Esophagus muscularis mucosa (tissue), 4 donors: ENCODE results near the gene PIP4K2A. TPM values are rescaled to one million over a fixed set of nuclear protein-coding genes. Genes with fewer than 3 reads are reported as not detected.
"Not testable (repeated sequence)": the region's sequence is repeated elsewhere in the genome, so short reads cannot be mapped to it uniquely, and the experiment has no call there.

Experiments
- DNase-seq: peaks from one replicate; pipeline ENCODE4 v3.0.0-alpha.2; 2017; ENCODE audit errors: extremely low spot score
- H3K27ac ChIP-seq, 4 donors: fragments of 200-600 bp; sonication (generic); replicated peaks in 1 of 4; 1 replicate in 3 of 4; 2 replicates in 1 of 4; pipeline ENCODE4 v1.5.1; 2016 to 2019; ENCODE audit warnings: mild to moderate bottlenecking in 1 of 4
- H3K27me3 ChIP-seq, 4 donors: fragments of 200-600 bp; sonication (generic); one replicate each; pipeline versions ENCODE4 v1.5.1 to v1.6.0; 2016 to 2019
- H3K36me3 ChIP-seq, 4 donors: fragments of 200-600 bp; sonication (generic); one replicate each; pipeline ENCODE4 v1.5.1; 2016 to 2019
- H3K4me1 ChIP-seq, 4 donors: fragments of 200-600 bp; sonication (generic); one replicate each; pipeline ENCODE4 v1.5.1; 2016 to 2019
- H3K4me3 ChIP-seq, 4 donors: fragments of 200-600 bp; sonication (generic); 1 replicate in 2 of 4; 2 replicates in 2 of 4; pipeline ENCODE4 v1.5.1; 2016 to 2019; ENCODE audit warnings: mild to moderate bottlenecking in 4 of 4, moderate library complexity in 1 of 4
- H3K9me3 ChIP-seq, 4 donors: fragments of 200-600 bp; sonication (generic); 1 replicate in 3 of 4; 2 replicates in 1 of 4; pipeline ENCODE4 v1.5.1; 2016 to 2019
- CTCF ChIP-seq, 3 experiments: fragments of 200-600 bp in 2 of 3; fragments of 450-650 bp in 1 of 3; sonication (generic) in 2 of 3; IDR thresholded peaks; one replicate each; pipeline ENCODE4 v1.5.1; 2017 to 2019; ENCODE audit warnings: antibody characterized with exemption in 3 of 3, mild to moderate bottlenecking in 2 of 3, moderate library complexity in 1 of 3
- EP300 ChIP-seq: sonication (generic); formaldehyde crosslinking; IDR thresholded peaks from one replicate; pipeline ENCODE4 v1.6.1; 2017; ENCODE audit warnings: antibody characterized with exemption
- POLR2A ChIP-seq: fragments of 450-650 bp; IDR thresholded peaks from one replicate; pipeline ENCODE4 v1.6.1; 2017; ENCODE audit warnings: antibody characterized with exemption, moderate library complexity, mild to moderate bottlenecking, low read depth
- POLR2AphosphoS5 ChIP-seq, 2 donors: sonication (generic); formaldehyde crosslinking; IDR thresholded peaks; one replicate each; pipeline ENCODE4 v1.6.1; 2017; ENCODE audit warnings: antibody characterized with exemption in 2 of 2
- WGBS: methylation state at CpG from one replicate; pipeline ENCODE4 v1.1.5; 2018; 5-methylcytosine and 5-hydroxymethylcytosine counted together
- intact Hi-C: fragments of 100-400 bp; cut with DNase I; formaldehyde crosslinking; loops from one replicate; pipeline ENCODE4 v1.15.1; 2023
- total RNA-seq, 4 donors: library from RNA; depleted of rRNA; stranded (reverse); fragments of >200 nt; gene quantifications; one replicate each; pipeline versions ENCODE4 v1.1.0 to v1.2.1, GENCODE V29; 2016

Gene PIP4K2A
- total RNA-seq, 4 donors from 2014 or later, result 26.2 to 34.3 (median 32.5) TPM

GRCh38 chr10:22698941-22699440, 15.4 kb downstream of the PIP4K2A start:
- no peaks in the 10 kb centered on the region for H3K36me3 ChIP-seq
- H3K4me1 ChIP-seq, result peaks cover 13 to 72% (median 71%) of the 10 kb centered on the region in 4 donors
- H3K27me3 ChIP-seq, result no peaks in the 10 kb centered on the region
- intact Hi-C loops, result no loop called here
- WGBS, result 75% methylated on average over 3 of the region's 3 CpGs
- DNase-seq, result no peak
- no peaks in the 10 kb centered on the region for H3K9me3 ChIP-seq
- H3K4me3 ChIP-seq, result no peak overlapping the region
- TF ChIP-seq CTCF (IDR thresholded peaks at IDR 0.05) (no peak), POLR2AphosphoS5 (IDR thresholded peaks at IDR 0.05) (no peak), POLR2A (no peak)
- no peak overlapping the region for H3K27ac ChIP-seq

- Histone ChIP-seq H3K4me3 (no peak overlapping the region), H3K36me3 (no peaks in the 10 kb centered on the region), H3K27ac (no peak overlapping the region), H3K9me3 (no peaks in the 10 kb centered on the region), H3K27me3 (no peaks in the 10 kb centered on the region), H3K4me1 (peaks cover 13 to 64% (median 61%) of the 10 kb centered on the region in 4 donors)
- intact Hi-C loops, result no loop called here
- TF ChIP-seq POLR2AphosphoS5 (IDR thresholded peaks at IDR 0.05) (no peak), EP300 (no peak), POLR2A (no peak), CTCF (IDR thresholded peaks at IDR 0.05) (no peak)
- 92% methylated on average over 10 of the region's 10 CpGs for WGBS
- no peak for DNase-seq
Measured at GRCh38 chr10:22697800-22698199, 16.6 kb downstream of the PIP4K2A start.

- TF ChIP-seq POLR2A, result no peak
- no peak for TF ChIP-seq POLR2AphosphoS5 (IDR thresholded peaks at IDR 0.05)
- Histone ChIP-seq H3K27me3 (no peaks in the 10 kb centered on the region), H3K36me3 (no peaks in the 10 kb centered on the region), H3K4me1 (peaks cover 13 to 57% (median 54%) of the 10 kb centered on the region in 4 donors), H3K4me3 (no peak overlapping the region), H3K9me3 (no peaks in the 10 kb centered on the region), H3K27ac (no peak overlapping the region)
- no peak for DNase-seq
- intact Hi-C loops, result no loop called here
- 68% methylated on average over 4 of the region's 4 CpGs for WGBS
Measured at GRCh38 chr10:22697101-22697500, 17.3 kb downstream of the PIP4K2A start.

GRCh38 chr10:22693860-22694259, 20.5 kb downstream of the PIP4K2A start:
- 96% methylated on average over 6 of the region's 6 CpGs for WGBS
- H3K4me1 ChIP-seq, result peaks cover 14 to 43% (median 38%) of the 10 kb centered on the region in 4 donors

GRCh38 chr10:22693371-22693784, 21.0 kb downstream of the PIP4K2A start:
- intact Hi-C loops, result no loop called here
- no peak for DNase-seq
- Histone ChIP-seq H3K4me3 (no peak overlapping the region), H3K27me3 (no peaks in the 10 kb centered on the region), H3K27ac (no peak overlapping the region), H3K36me3 (no peaks in the 10 kb centered on the region), H3K4me1 (peaks cover 13 to 40% (median 33%) of the 10 kb centered on the region in 4 donors), H3K9me3 (no peaks in the 10 kb centered on the region)
- TF ChIP-seq CTCF (IDR thresholded peaks at IDR 0.05) (no peak), POLR2AphosphoS5 (IDR thresholded peaks at IDR 0.05) (no peak), EP300 (no peak), POLR2A (no peak)
- 72% methylated on average over 5 of the region's 5 CpGs for WGBS

More at GRCh38 chr10:22693860-22694259, 20.5 kb downstream of the PIP4K2A start:
- Histone ChIP-seq H3K27me3 (no peaks in the 10 kb centered on the region), H3K36me3 (no peaks in the 10 kb centered on the region), H3K27ac (no peak overlapping the region), H3K4me3 (no peak overlapping the region), H3K9me3 (no peaks in the 10 kb centered on the region)
- TF ChIP-seq POLR2AphosphoS5 (IDR thresholded peaks at IDR 0.05) (no peak), POLR2A (no peak), CTCF (IDR thresholded peaks at IDR 0.05) (no peak), EP300 (no peak)
- intact Hi-C loops, result no loop called here
- DNase-seq, result no peak

GRCh38 chr10:22692119-22692518, 22.3 kb downstream of the PIP4K2A start:
- intact Hi-C loops, DNase-seq, H3K36me3 ChIP-seq, H3K27ac ChIP-seq, H3K4me3 ChIP-seq, H3K27me3 ChIP-seq, H3K9me3 ChIP-seq: not testable (repeated sequence)
- peaks cover 10 to 35% (median 24%) of the 10 kb centered on the region in 4 donors for H3K4me1 ChIP-seq
- 99% methylated on average over 5 of the region's 5 CpGs for WGBS
